Right lobe of liver (tissue), 4 donors: ENCODE measurements around the gene MID1.

ENCODE experiments used
- POLR2A ChIP-seq: fragments of 450-650 bp; IDR thresholded peaks from one replicate; pipeline ENCODE4 v1.6.1; 2017; ENCODE audit warnings: antibody characterized with exemption, mild to moderate bottlenecking
- TF ChIP-seq, protein P1 (sequence below), 4 donors: fragments of 200-600 bp in 3 of 4; fragments of 450-650 bp in 1 of 4; IDR thresholded peaks; one replicate each; pipeline versions ENCODE4 v1.5.1 to v1.8.0; 2016 to 2022; ENCODE audit warnings: antibody characterized with exemption in 4 of 4, mild to moderate bottlenecking in 2 of 4
- donor health status: DM: no; HTN: no; CAD: no.
- donor health status: DM: no; HTN: no; CAD: no.
- donor health status: DM: no; HTN: yes; CAD: no.

DNA sequence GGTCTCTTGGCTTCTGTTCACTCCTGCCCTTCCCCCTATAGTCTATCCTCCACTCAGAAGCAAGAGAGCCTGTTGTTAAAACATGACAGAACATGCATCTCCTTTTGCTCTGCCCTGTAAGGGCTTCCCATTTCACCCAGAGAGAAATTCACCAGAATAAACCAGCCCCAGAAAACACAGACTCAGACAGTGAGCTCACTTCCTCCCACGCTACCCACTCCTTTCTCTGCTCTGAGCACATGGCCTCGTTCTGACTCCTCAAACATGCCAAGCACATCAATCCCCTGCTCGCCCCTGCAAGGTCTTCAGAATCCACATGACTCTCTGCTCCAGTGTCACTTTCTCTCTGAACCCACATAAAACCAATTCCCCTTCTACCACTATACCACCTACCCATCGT is 50.4 kb downstream of the MID1 start:
- TF ChIP-seq POLR2A, result no peak
- TF ChIP-seq, protein P1, sequence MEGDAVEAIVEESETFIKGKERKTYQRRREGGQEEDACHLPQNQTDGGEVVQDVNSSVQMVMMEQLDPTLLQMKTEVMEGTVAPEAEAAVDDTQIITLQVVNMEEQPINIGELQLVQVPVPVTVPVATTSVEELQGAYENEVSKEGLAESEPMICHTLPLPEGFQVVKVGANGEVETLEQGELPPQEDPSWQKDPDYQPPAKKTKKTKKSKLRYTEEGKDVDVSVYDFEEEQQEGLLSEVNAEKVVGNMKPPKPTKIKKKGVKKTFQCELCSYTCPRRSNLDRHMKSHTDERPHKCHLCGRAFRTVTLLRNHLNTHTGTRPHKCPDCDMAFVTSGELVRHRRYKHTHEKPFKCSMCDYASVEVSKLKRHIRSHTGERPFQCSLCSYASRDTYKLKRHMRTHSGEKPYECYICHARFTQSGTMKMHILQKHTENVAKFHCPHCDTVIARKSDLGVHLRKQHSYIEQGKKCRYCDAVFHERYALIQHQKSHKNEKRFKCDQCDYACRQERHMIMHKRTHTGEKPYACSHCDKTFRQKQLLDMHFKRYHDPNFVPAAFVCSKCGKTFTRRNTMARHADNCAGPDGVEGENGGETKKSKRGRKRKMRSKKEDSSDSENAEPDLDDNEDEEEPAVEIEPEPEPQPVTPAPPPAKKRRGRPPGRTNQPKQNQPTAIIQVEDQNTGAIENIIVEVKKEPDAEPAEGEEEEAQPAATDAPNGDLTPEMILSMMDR (IDR thresholded peaks at IDR 0.05), result no peak
